Right renal cortex interstitium (tissue), 3 donors: ENCODE data around the gene SFMBT2. TPM values are rescaled to one million over a fixed set of nuclear protein-coding genes. Genes with fewer than 3 reads are reported as not detected.

Source experiments
- DNase-seq, 3 donors: peaks; one replicate each; pipeline ENCODE4 v3.0.0-alpha.2; 2013; ENCODE audit warnings: low read depth in 3 of 3, low spot score in 2 of 3
- polyA plus RNA-seq, 3 donors: library from polyadenylated mRNA; unstranded; fragments of 120-200 nt; gene quantifications; one replicate each; pipeline ENCODE4 v1.2.1, GENCODE V29; 2013; ENCODE audit not compliant: insufficient read length in 3 of 3

The SFMBT2 gene
- polyA plus RNA-seq, 3 donors, result 5.9 to 6.6 (median 6.4) TPM

DNA sequence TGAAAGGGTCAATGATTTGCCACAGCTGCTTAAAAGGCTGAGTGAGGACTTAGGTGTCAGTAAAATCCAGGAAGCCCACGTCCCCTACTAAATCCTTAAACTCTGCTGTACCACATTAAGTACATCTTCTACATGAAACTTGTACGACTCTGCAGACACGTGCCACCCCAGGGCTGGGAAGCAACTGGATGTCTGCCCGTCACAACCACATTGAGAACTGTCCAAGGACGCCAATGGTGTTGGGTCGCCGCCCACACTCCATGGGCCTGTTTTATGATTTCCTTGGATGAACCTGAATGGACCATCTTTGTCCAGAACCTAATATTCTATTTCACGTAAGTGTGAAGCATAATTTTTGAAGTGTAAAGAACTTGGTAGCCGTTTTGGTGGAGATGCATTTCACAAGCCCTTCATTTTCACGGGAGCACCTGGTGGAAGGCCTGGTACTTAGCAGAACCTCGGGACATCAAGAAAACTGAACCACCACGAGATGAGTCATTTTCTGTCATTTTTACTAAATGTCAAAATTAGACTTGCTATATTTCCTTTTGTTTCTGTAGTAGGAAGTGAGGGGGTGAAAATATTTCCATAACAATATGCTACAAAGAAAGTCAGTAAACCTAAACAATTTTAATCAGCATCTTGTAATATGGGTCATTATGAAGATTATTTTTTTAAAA lies 134.9 kb downstream of the SFMBT2 start:
- no peak for DNase-seq

DNA sequence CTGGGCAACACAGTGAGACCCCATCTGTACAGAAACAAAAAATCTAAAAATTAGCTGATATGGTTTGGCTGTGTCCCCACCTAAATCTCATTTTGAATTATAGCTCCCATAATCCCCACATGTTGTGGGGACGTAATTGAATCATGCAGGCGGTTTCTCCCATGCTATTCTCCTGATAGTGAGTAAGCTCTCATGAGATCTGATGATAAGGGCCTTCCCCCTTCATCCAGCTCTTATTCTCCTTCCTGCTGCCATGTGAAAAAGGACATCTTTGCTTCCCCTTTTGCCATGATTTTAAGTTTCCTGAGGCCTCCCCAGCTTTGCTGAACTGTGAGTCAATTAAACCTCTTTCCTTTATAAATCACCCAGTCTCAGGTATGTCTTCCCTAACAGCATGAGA lies 136.5 kb downstream of the SFMBT2 start:
- DNase-seq, result no peak

- DNase-seq, result no peak
These were observed 138.8 kb downstream of the SFMBT2 start for GRCh38 chr10:7272008-7272407.

DNA sequence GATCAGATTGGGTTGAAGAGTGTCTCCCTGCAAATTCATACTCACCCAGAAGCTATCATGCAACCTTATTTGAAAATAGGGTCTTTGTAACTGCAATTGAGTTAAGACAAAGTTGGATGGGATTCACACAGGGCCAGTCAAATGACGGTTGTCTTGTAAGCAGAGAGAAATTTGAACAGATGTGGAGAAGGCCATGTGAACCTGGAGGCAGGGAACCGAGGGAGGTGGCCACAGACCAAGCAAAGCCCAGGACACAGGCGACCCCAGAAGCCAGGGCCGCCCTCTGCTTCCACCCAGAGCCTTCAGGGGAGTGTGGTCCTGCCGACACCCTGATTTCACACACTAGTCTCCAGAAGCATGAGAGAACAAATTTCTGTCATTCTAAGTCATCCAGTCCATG lies 140.8 kb downstream of the SFMBT2 start:
- no peak for DNase-seq

- no peak for DNase-seq
These were observed 143.7 kb downstream of the SFMBT2 start for GRCh38 chr10:7267142-7267541.

GRCh38 chr10:7265396-7266123 lies 145.3 kb downstream of the SFMBT2 start:
- DNase-seq, result no peak

GRCh38 chr10:7264313-7264756 lies 146.5 kb downstream of the SFMBT2 start:
- DNase-seq, result no peak

- no peak for DNase-seq
These were observed 147.2 kb downstream of the SFMBT2 start for GRCh38 chr10:7263616-7264015.

- no peak for DNase-seq
These were observed 149.5 kb downstream of the SFMBT2 start for GRCh38 chr10:7261351-7261750.

- DNase-seq, result no peak
These were observed 149.9 kb downstream of the SFMBT2 start for GRCh38 chr10:7260912-7261311.

DNA sequence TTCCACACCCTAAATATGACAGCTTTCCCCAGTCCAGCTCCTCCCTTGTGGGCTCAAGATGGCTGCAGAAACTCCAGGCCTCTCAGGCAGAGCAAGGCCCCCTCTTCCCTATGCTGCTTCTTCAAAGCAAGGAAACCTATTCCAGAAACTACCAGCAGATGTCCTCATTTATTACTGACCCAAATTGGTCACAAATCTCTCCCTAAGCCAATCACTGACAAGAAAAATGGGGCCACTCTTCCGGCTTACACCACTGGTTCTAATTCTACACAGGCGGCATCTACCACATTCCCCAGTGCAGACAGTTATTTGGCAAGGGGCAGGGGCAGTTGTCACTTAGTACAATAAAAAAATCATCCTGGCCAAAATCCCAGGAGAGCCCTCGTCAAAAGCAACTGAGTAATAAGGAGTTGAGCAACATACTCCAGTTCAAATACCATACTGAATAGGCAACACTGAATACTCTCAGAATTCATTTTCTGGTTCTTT lies 150.4 kb downstream of the SFMBT2 start:
- DNase-seq, result peak; percentile 43 to 67 (median 52)

GRCh38 chr10:7258948-7259523 lies 151.8 kb downstream of the SFMBT2 start:
- DNase-seq, result peak in 1 of 3 donors; percentile 13

DNA sequence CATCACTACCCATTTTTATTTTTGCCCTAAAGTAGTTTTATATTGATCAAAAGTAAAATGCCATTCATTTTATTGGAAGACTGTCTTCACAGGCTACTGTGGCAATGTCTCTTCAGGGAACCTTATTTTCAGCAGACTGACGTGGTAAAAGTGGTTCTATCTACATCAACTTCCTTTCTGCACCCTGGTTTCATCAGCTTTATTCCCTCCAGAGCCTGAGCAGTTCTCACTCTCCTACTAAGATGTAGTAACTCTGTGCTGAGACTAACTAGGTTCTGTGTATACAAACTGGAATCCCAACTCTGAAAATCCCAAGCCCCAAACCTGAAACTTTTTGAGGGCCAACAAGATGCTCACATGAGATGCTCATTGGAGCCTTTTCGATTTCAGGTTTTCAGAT lies 155.3 kb downstream of the SFMBT2 start:
- no peak for DNase-seq

DNA sequence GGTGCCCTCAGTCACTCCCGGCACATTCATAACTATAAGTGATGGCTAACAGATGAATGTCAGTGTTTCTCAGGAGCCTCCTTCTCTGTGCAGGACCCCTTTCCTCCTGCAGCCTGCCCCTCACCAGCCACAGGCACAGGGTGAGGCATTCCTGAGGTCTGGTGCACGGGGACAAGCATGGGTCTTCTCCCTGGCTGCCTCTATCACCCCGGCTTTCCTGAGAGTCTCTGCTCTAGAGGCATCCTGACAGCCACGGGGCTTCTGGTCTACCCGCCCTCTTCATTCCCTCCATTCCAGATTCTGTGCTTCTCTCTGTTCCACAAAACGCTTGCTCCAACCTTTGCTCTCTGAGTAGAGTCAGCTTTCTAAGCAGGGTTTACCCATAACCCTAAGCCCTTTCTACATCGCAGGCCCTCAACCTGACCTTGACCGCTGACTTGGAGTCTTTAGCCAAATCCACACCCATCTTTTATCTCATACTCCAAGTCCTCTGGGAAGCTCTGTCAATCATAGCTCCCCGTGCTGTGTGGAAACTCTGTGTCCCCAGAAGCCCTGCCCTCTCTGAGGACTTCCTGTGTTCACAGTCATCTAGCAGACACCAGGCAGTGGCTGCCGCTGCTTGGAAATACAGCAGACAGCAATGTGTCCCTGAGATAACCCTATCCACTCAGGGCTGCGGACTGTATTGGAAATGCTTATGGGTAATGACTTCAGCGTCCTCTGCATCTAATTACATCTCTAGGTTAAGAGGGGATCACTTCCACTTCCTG lies 159.0 kb downstream of the SFMBT2 start:
- DNase-seq, result no peak

GRCh38 chr10:7250236-7250635 lies 160.6 kb downstream of the SFMBT2 start:
- DNase-seq, result no peak

DNA sequence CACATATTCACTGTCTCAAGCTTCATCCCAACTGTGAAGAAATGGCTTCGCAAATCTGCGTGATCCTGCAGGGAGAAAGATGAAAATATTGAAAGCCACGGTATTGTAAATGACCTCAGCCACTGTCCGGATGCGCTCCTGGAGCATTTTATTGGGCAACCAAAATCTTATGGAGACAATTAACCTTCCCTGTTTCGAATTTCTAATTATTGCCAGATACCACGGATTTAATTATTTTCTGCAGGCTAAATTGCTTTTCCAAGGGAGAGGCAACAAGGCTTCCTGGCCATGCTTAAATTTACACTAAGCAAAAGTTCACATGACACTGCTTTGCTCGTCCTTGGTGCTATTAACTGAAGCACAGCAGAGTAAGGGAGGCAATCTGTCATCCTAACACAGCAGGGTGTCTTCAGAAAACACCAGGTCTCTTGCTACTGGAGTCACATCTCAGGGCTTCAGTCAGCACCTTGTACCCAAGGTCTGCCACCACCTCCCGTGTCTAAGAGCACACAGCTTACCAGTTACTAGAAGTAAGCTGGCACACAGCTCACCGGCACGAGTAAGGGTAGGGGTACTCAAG lies 162.2 kb downstream of the SFMBT2 start:
- no peak for DNase-seq

- DNase-seq, result no peak
These were observed 162.7 kb downstream of the SFMBT2 start for GRCh38 chr10:7248148-7248547.

- no peak for DNase-seq
These were observed 165.3 kb downstream of the SFMBT2 start for GRCh38 chr10:7245505-7245904.

GRCh38 chr10:7243873-7244272 lies 167.0 kb downstream of the SFMBT2 start:
- DNase-seq, result no peak

- DNase-seq, result no peak
These were observed 167.7 kb downstream of the SFMBT2 start for GRCh38 chr10:7243139-7243538.
